Mammary microvascular endothelial cell (primary cell): ENCODE measurements around the gene GPR31. TPM values are rescaled to one million over a fixed set of nuclear protein-coding genes. Genes with fewer than 3 reads are reported as not detected.

Source experiments
- total RNA-seq: library from RNA; depleted of rRNA; stranded (reverse); fragments of >200 nt; gene quantifications from 2 replicates; pipeline ENCODE4 v1.2.3, GENCODE V29; 2015

Gene GPR31, protein sequence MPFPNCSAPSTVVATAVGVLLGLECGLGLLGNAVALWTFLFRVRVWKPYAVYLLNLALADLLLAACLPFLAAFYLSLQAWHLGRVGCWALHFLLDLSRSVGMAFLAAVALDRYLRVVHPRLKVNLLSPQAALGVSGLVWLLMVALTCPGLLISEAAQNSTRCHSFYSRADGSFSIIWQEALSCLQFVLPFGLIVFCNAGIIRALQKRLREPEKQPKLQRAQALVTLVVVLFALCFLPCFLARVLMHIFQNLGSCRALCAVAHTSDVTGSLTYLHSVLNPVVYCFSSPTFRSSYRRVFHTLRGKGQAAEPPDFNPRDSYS
- not detected in 2 replicates for total RNA-seq

DNA sequence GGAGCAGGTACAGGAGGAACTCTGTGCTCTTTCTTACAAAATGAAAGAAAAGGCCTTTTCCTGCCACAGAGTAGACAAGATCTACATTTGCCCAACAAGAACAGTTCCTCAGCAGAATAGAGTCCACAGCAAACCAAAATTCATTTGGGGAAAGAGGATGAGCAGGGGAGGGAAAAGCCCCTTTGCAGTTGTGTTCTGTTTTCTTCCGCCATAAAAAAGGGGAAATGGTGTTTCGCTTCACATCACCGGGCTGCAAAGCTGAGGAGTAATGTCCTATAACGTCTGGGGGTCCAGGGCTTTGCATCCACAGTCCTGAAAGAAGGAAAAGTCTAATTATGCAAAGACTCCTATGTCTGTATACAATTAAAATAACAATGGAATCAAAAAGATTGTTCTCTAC lies at the start of gene GPR31:
TSS of gene GPR31 (minus strand) at position 118 of the 400 bp plus-strand sequence. CDS start 149 bp downstream, outside the sequence.

DNA sequence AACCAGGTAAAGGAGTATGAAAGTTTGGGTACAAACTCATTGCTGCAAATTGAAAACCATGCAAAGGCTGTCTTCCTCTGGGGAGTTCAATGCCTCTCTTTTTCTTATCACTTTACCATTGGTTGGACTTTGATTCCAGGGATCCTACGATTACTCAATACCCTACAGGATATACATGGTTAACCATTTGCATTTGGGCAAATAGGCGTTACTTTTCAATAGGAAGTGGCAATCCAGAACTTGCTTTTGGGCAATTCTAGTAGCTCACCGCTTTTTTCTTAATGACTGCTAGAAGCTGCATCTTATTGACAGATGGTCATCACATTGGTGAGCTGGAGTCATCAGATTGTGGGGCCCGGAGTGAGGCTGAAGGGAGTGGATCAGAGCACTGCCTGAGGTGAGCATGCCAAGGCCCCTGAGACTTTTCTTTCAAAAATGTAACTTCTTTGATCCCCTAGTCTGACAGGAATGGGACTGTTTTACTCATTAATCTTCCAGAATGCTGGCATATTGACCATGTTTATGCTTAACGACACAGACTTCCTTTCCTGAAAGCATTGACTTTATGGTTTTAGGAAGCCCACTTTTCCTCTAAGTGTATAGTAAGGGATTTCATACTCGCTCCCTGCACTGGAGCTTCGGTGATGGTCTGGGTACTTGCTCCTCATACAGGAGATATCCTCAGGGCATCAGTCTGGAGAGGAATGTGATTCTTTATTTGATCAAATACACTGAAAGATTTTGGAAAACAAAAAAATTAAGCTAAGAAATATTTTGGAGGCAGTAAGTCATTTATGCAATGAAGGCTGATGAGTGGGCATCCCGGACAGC lies 34.7 kb downstream of the GPR31 start, which contains the start of gene CCR6:
TSS of gene CCR6 (plus strand) at position 270 of the 831 bp plus-strand sequence. CDS start 13,039 bp downstream, outside the sequence.

Other genes starting within 250 kb of the GPR31 start
- gene RNASET2, start 201.4 kb downstream of the GPR31 start, total RNA-seq, result 23.0 and 23.4 TPM in 2 replicates
- 13.0 and 19.1 TPM in 2 replicates for gene CEP43, start 158.6 kb downstream of the GPR31 start, total RNA-seq
- not detected in 2 replicates for gene CCR6, start 34.9 kb downstream of the GPR31 start, total RNA-seq
- gene UNC93A, start 133.3 kb upstream of the GPR31 start, total RNA-seq, result not detected in 2 replicates
- gene TTLL2, start 167.1 kb upstream of the GPR31 start, total RNA-seq, result not detected in 2 replicates